Hippocampal formation (tissue), 2 donors: Measurements from ENCODE around the gene GNG13.

Experiments used
- DNase-seq, 2 donors: peaks; one replicate each; lab custom pipeline; 2025; lab: John Stamatoyannopoulos, UW

Gene GNG13

GRCh38 chr16:813204-813915 is 12.8 kb upstream of the GNG13 start:
- peak; percentile 16 to 33 for DNase-seq

DNA sequence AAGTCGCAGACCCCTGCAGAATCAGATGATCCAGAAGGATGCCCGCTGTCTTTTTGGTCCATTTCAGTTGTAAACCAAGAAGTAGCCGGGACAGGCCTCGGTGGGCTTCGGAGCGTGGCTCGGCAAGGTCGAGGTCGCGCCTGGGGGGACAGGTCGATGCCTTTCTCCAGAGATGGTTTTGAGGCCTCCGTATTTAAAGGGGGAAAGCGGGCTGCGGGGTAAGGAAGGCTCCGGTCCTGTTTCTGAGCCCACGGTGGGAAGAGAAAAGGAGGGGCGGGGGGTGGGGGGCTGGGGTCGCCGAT is 7.5 kb upstream of the GNG13 start:
- no peak for DNase-seq

GRCh38 chr16:807347-808084 is 7.0 kb upstream of the GNG13 start:
- peak; percentile 74 to 86 for DNase-seq

- no peak for DNase-seq
Observed at GRCh38 chr16:805474-805873, 4.9 kb upstream of the GNG13 start.

DNA sequence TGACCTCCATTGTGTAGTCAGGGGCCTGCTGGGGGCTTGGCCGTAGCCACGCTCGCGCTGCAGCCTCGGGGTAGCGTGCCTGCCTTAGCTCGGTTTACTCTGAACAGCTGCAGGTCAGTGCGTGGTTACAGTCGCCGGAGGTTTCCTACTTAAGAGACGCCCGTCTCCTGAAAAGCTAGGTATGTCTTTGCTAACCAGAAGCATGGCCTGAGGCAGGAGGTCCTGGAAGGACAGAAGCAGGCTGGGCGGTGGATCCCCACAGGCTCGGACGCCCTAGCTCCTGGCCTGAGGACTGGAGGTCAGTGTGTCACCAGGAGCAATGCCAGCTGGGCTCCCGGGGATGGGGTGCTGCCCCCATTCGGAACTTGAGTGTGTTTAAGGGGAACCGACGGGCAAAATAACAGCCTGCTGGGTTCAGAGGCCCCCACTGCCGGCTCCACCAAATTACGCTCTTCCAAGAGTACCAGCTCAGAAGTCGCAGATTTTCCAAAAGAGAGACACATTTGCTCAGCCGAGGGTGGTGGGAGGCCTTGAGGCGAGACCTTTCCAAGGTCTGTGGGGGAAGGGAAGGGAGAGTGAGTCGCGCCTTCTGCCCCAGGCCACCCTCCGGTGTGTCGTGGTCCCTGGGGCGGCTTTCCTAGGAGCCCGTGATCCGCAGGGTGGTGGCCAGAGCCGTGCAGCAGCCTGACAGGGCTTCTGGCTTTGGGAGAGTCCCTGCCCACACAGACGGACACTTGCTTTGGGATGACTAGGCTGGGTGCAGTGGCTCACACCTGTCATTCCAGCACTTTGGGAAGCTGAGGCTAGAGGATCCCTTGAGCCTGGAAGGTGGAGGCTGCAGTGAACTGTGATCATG is 3.9 kb upstream of the GNG13 start:
- no peak for DNase-seq

DNA sequence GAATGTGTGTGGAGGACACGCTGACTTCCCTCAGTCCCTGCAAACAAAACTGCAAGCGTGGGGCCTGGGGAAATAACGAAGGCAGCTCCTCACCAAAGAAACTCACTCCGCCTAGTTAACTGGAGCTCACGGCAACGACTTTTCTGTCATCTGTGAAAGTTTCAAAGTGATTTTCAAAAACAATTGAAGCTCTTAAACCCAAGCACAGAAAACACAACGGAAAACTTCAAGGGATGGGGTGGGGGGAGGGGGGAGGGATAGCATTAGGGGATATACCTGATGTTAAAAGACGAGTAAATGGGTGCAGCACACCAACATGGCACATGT is 3.2 kb upstream of the GNG13 start:
- DNase-seq = no peak

DNA sequence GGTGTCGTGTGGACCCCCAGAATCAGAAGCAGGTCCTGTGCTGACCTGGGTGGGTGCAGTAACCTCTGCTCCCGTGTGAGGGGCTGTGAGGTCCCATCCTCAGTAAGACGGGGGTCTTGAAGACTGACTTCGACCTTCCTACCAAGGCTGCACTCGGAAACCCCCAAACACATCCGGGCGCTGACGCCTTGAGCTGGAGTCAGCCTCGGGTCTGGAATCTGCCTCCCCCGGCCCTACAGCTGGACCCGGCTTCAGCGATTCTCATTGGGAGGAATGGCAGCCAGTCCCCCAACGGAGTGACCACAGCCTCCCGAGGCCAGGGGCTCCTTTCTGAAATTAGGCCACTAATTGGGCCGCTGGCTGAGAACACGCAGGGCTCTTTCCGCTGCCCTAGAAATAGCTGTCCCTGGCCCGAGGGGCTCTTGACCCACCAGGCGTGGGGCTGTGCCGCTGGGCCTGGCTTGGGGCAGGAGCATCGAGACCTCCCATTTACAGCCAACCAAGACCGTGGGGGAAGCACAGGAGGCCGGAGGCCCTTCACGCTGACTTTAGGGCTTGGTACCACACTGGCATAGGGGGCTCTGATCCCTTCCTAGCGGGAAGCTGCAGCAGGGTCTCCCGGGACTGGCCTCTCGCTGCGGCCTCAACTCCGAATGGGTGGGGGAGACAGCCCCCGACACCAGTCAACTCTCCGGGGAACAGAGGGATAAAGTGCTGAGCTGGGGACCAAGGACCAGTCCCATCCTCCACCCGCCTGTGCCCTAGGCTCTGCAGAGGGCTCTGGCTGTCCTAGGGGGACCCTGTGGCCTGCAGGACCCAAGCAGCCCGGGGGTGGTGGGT is 2.6 kb upstream of the GNG13 start:
- no peak for DNase-seq

GRCh38 chr16:802461-802860 is 1.9 kb upstream of the GNG13 start:
- DNase-seq = no peak

DNA sequence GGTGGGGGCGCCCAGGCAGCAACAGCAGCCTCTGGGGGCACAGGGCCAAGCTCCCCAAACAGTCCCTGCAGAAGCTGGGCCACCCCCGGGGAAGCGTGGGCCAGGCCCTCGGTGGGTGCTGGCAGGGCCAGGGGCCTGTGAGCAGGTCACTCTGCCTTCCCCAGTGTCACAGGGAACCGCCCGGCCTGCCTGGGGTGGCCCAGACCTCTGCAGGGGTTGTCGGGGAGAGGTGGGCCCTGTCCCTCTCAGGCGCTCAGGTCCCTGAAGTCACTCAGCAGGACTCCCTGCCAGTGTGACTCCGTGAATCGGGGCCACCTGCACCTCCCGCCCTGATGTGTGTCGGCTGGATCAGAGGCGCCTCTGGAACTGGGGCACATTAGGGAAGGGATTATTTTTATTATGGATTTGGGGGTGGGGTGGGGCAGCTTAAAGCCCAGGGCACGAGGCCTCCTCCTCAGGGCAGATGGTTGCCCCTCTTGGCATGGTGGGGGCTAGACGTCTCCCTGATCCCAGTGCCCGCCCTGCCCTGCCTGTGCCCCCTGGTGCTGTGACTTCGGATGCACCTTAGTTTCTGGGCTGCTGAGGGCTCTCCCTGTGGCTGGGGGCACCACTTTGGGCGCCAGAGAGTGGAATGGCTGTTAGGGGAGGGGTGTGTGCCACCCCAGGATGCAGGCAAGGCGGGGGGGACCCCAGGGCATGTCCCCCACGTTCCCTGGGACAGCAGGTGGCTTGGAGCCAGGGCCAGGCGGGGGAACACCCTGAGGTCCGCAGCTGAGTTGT is 1.2 kb upstream of the GNG13 start:
- no peak for DNase-seq

GRCh38 chr16:800834-801511 is 439 bp upstream of the GNG13 start:
- DNase-seq = no peak

- no peak for DNase-seq
Observed at GRCh38 chr16:799111-799947, 1.2 kb downstream of the GNG13 start.

DNA sequence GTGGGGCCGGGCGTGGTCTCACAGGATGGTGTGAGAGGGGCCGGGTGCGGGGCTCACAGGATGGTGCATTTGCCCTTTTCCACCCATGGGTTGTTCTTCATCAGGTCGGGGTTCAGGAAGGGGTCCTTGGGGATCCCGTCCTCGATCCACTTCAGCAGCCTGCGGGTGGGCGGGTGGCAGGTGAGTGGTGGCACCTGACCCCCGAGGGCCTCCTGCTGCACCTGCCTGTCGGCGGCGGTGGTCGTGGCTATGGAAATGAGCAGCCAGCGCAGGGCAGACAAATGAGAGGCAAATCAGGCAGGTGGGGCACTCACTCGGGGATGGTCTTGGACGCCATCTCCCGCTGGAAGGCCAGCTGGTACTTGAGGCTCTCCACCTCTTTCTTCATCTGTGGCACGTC is 1.9 kb downstream of the GNG13 start:
- DNase-seq = no peak

- no peak for DNase-seq
Observed at GRCh38 chr16:797686-798085, 2.8 kb downstream of the GNG13 start.

GRCh38 chr16:797120-797420 is 3.5 kb downstream of the GNG13 start:
- no peak for DNase-seq

GRCh38 chr16:796296-797119 is 4.0 kb downstream of the GNG13 start:
- DNase-seq = no peak

DNA sequence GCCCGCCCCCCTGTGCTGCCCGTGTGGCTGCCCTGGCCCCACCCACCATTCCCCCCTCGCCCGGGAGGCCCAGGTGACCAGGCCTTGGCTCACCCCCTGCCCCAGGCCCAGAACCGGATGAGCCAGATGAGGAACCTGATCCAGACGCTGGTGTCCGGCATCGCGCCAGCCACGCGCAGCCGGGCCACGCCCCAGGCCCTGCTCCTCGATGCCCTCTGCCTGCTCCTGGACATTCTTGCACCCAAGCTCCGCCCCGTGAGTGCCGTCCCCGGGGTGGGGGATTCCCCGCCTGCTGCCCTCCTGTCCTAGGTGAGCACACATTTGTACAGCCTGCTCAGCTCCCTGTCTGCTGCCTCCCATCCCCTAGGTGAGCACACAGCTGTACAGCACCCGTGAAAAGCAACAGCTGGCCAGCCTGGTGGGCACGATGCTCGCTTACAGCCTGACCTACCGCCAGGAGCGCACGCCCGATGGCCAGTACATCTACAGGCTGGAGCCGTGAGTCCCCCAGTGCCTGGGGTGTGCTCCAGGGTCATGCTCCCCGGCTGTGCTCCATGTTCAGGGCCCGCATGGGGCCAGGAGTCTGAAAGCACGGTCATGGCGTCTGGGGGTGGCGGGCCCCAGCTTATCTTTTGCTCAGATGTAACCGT is 4.8 kb downstream of the GNG13 start:
- DNase-seq = no peak

DNA sequence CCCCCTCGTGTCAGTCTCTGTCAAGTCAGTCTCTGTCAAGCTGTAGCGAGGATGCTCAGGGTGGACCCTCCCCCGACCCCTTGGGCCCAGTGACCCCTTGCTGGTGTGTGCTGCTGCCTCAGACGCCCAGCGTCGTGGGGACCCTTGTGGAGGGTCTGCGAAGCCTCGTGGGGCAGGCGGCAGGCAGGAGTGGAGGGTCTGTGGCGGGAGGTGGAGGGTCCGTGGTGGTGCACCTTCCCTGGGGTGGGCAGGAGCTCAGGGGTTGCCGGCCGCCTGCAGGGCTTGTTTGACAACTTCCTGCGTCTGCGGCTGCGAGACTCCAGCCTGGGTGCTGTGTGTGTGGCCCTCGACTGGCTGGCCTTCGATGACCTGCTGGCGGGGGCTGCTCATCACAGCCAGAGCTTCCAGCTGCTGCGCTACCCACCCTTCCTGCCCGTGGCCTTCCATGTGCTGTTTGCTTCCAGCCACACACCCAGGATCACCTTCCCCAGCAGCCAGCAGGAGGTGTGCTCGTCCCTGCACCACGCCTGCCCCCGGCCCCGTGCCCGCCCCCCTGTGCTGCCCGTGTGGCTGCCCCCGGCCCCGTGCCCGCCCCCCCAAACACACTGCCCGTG is 5.6 kb downstream of the GNG13 start:
- DNase-seq = no peak
